Stimulated activated CD8-positive, alpha-beta memory T cell treated with anti-CD3 and anti-CD28 coated beads, Interleukin-2, amount 100 ng/mL, for 48 hours (primary cell): ENCODE results near the gene ACE.

Source experiments
- DNase-seq, 2 donors: peaks; one replicate each; pipeline ENCODE4 v3.0.0-alpha.2; 2020; ENCODE audit warnings: low read depth in 2 of 2

Gene ACE

DNA sequence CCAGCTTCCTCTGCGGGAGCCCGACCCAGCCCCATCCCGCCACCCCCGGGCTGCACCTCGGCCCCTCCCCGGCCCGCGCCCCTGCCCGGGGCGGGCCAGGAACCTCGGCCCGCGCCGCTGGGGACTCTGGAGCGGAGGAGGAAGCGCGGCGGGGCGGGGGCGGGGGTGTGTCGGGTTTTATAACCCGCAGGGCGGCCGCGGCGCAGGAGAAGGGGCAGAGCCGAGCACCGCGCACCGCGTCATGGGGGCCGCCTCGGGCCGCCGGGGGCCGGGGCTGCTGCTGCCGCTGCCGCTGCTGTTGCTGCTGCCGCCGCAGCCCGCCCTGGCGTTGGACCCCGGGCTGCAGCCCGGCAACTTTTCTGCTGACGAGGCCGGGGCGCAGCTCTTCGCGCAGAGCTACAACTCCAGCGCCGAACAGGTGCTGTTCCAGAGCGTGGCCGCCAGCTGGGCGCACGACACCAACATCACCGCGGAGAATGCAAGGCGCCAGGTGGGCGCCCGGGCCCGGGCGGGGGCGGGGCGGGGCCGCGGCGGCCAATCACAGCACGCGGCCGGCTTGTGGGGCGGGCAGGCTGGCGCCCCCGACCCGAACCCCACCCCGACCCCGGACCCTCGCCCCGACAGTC lies at the start of gene ACE:
TSS of gene ACE (plus strand) at position 208 of the 626 bp plus-strand sequence. CDS start at position 242, 34 bp downstream.
- peak in 1 of 2 donors; percentile 20 for DNase-seq

GRCh38 chr17:63429766-63430165 lies 47.1 kb upstream of the ACE start:
- no peak for DNase-seq

- DNase-seq = no peak
Measured at GRCh38 chr17:63430223-63430622, 46.6 kb upstream of the ACE start.

DNA sequence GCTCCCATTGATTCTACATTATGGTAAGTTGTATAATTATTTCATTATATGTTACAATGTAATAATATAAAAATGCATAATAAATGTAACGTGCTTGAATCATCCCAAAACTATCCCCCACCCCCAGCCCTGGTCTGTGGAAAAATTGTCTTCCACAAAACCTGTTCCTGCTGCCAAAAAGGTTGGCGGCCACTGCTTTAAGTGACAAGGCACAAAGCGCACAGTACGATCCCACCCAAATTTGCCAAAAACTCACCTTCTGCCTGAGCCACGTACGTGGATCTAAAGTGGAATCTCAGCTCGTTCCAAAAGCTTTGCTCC lies 45.3 kb upstream of the ACE start:
- no peak for DNase-seq

- no peak for DNase-seq
Measured at GRCh38 chr17:63431939-63432804, 44.7 kb upstream of the ACE start.

DNA sequence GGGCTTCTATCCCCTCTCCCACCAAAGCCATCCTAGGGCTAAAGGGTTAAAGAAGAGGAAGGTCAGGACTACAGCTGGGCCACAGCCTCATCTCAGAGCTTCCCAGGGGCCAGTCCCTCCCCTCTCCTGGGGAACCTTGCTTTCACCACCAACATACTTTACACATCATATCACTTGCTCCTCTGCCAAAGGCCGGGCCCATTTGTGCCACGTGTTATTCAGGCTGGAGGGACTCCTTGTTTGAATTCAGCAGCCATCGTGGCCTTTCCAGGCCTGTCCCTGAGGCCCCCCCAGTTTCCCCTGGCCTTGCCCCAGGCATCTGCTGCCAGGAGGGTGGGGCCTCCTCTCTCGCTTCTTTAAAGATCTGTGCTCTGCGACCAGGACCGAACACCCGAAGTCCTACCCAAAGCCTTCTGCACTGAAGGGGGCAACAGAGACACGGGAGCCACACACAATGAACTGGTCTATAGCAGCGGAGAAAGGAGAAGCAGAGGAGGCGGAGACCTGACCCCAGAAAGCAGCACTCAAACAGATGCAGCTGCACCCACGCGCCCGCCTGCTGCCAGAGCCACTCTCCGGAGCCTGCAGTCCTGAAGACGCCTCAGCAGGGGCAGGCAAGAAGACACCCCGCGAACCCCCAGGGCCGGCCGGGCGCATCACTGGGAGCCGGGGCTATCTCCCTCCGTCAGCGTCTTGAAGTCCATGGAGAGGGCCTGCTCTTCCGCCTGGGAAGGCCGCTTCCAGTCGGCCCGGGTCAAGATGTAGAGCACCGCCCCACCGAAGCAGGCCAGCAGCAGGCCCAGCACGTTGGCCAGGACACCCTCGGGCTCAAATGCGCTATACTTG lies 42.9 kb upstream of the ACE start:
- no peak for DNase-seq

GRCh38 chr17:63434951-63435571 lies 41.8 kb upstream of the ACE start:
- no peak for DNase-seq

DNA sequence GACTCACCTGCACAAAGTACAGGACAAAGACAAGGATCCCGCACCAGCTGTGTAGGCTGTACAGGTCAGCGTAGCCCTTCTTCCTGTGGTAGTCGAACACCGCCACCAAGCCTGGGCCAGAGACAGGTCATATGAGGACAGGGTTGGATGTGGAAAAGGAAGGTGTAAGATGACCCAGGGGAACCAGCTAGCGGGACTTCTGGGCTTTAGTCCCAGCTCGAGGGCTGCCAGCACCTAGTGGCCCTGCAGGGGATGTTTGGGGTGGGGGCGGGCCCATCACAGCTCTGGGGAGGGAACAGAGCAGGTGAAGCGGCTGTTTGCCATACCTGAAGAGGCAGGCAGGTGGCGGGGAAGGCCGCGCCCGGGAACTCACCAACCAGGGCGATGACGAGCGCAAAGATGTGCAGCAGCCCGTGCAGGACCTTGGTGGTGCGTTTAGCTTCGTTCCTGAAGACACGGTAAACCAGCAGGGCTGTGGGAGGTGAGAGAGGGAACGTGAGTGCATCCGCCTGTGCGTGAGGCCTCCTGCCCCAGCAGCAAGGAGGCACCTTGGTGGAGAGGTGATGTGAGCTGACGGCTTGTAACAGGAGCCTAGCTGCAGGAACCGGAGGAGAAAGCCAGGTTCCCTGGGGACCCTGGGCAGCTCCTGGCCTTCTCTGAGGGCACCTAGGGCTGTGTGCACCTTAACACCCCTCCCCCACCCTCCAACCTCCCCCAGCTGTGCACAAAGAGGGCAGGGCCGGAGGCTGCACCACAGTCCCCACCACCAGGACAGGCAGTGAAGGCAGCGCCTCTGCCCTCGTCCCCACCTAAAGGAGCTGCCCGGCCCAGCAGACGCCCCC lies 41.0 kb upstream of the ACE start:
- DNase-seq = no peak

- no peak for DNase-seq
Measured at GRCh38 chr17:63436523-63437110, 40.2 kb upstream of the ACE start.

DNA sequence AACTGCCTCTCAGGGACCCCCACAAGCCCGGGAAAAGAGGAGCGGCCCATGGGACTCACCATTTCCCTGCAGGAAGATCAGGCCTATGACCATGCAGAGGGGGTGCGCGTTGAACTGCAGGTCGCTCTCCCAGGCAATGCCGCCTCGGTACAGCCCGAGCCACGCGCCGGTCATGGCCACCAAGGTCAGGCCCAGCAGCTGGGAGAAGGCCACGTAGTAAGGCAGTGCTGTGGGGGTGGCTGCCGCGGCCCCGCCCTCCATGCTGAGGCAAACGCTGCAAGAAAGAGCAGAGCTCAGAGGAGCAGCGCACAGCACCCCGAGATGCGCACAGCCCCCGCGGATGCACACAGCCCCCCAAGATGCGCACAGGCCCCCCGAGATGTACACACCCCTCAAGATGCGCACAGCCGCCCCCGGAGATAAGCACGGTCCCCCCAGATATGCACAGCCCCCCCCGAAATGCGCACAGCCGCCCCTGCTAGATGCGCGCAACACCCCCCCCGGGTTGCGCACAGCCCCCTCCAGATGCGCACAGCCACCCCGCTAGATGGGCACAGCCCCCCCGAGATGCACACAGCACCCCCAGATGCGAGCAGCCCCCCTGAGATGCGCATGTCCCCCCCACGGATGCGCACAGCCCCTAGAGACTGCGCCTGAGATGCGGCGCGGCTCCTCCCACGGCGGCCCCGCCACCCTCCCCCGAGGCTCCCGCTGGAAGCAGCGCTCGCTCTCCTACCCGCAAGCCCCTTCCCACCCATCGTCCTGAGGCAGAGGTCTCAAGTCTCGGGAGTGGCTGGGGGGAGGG lies 39.4 kb upstream of the ACE start:
- DNase-seq = no peak

GRCh38 chr17:63438092-63439051 lies 38.5 kb upstream of the ACE start:
- DNase-seq = no peak

GRCh38 chr17:63439687-63440086 lies 37.2 kb upstream of the ACE start:
- no peak for DNase-seq

DNA sequence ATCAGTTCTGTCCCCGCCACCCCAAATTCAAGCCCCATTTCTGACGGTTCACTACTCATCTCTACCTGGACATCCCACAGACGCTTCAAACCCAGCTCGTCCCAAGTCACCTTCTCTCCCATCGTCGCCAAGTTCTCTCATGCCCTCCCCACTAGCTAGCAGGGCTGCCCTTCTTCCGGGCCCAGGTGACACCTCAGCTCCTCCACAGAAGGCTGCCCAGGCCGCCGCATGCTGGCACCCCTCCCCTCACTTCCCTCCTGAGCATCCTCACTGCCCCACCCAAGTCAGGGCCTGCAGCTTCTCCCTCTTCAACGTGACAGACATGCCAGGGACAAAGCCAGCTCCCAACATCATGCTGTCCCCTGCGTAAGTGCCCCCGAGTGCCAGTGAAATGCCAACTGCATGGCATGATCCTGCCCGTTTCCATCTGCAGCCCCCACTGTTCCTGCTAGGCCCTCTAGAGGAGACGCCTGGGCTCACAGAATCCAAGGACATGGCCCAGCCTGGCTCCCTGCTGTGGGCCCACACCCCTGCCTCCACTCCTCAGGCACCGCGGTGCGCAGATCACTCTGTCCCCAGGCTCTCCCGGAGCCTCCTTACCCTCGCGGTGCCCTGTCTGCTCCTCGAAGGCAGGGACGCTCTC lies 36.6 kb upstream of the ACE start:
- DNase-seq = no peak

DNA sequence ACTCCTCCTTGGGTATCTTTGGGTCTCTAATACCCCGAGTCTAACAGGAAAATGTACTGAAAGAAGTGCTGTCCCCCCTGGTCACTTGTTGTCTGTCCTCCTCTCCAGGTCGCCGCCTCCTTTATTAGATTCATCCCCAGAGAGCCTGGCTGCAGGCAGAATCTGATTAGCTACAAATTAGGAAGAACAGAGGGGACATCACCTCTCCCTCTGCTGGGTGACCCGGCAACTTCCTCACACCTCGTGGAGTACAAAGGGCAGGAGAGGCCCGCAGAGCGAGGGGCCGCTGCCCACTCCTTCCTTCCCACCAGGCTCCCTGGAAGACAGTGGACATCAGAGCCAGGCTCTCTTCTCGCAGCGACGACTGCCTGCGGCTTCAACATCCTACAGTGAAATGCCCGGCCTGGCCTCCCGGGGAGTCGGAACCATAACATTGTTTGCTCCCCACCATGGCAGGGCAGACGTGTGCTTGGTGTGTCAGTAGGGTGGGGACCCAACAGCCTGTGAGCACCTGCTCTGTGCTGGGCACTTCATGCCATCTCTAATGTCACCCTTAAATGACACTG lies 36.0 kb upstream of the ACE start:
- DNase-seq = no peak

DNA sequence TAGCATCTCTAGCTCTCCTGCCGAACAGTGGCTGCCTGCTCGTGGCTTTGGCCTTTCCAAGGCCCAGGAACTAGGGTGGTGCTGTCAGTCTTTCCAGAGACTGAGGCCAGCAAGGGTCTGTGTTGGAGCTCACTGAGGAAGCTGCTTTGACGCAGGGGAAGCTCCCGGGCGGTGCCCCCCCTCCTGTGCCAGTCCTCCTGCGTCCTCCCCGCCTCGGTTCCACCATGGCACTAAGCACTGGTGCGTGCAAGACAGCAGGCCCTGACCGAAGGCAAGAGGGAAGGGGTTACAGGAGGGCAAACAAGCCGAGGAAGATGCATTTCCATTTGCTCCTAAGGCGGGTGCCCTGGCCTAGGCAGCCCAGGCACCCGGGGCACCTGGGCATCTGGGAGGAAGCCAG lies 35.2 kb upstream of the ACE start:
- no peak for DNase-seq

DNA sequence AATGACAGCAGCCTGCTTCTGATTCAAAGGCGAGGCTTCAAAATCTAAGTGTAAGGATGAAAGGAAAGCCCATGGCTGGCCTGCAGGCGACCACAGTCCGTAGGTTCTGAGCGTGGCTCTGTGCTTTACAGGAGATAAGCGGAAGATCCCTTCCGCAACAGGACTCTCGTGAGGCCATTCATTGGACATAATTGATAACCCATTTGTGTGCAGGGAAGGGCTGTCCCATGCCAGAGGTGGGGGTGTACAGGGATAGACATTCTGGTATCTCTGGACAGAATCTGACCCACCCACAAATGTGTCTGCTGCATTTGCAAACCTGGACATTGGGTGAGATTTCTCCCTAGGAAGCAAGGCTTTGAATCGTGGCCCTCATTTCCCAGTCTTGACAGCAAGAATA lies 34.8 kb upstream of the ACE start:
- no peak for DNase-seq

DNA sequence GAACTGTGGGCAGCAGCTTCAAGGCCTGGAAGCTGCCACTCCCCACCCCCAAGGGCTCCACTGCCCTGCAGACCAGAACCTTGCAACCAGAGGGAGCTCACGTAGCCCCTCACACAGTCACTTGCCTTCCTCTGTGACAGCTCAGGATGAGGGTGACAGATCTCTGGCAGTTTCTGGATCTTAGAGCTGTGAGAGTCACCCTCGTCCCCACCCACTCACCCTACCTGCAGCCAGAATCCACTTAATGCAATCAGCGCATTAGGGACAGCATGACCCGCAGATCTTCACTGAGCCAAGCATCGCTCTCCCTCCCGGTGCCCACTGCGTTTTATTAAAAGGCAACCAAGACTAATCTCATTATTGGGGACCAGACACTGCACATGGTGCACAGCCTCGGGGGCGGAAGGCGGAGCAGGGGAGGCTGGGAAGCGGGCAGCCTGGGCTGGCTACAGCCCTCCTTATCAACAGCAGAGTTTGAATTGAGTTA lies 34.3 kb upstream of the ACE start:
- DNase-seq = no peak

GRCh38 chr17:63443053-63443452 lies 33.8 kb upstream of the ACE start:
- DNase-seq = no peak
